H54 (cell line): ENCODE results near the gene TCF25.

Source experiments
- DNase-seq: peaks from one replicate; pipeline ENCODE4 v3.0.0; 2011; ENCODE audit warnings: low spot score, mixed read lengths; ENCODE audit not compliant: insufficient read length
- FAIRE-seq: peaks from 3 replicates; lab custom pipeline; 2011; peaks lifted over from hg19 to GRCh38; lab: Jason Lieb, UNC
- POLR2A ChIP-seq: IDR thresholded peaks from 2 replicates; pipeline ENCODE4 v1.6.1; 2011; ENCODE audit warnings: low read depth, mild to moderate bottlenecking, low read length

The TCF25 gene

DNA sequence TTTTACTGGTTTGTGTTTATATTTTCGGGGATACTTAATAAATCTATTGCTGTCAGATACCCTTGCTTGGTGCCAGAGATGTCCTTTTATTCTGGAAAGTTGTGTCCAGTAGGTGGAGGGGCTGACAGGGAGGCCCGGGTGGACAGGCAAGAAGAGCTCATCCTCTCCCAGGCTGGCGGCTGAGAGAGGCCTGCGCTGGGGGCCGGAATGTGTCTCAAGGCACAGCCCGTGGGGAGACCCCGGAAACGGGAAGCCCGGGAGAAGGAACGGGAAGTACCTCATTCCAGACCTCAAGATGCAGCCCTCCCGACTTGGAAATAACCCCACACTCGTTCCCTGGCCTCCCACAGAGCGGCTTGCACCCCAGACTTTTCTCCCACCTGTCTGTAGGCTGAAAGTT, 62.6 kb downstream of the TCF25 start:
- no peak for TF ChIP-seq POLR2A
- FAIRE-seq (no peak), DNase-seq (no peak)

- no peak for FAIRE-seq
- no peak for TF ChIP-seq POLR2A
- no peak for DNase-seq
These were observed 63.1 kb downstream of the TCF25 start for GRCh38 chr16:89936508-89936907.

- FAIRE-seq (no peak), DNase-seq (no peak)
- no peak for TF ChIP-seq POLR2A
These were observed 63.6 kb downstream of the TCF25 start for GRCh38 chr16:89936981-89937380.

- DNase-seq (no peak), FAIRE-seq (no peak)
- TF ChIP-seq POLR2A = no peak
These were observed 64.9 kb downstream of the TCF25 start for GRCh38 chr16:89938175-89938885.

DNA sequence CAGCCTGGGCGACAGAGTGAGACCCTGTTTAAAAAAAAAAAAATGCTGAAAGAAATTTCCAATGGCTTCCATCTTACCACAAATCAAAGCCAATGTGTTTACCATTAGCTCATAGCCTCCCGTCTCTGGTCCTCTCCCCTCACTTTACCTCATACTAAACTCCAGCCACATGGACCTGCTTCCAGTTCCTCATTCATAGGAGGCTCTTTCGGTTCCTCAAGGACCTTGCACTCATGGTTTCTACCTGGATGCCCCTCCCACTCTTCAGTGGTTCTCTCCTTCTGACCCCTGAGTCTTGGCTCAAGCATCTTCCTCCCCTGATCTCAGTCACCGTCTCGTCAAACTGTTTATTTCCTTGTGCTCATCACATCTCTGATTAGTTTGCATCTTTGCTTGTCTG, 71.4 kb downstream of the TCF25 start:
- no peak for DNase-seq
- no peak for FAIRE-seq
- TF ChIP-seq POLR2A = no peak

DNA sequence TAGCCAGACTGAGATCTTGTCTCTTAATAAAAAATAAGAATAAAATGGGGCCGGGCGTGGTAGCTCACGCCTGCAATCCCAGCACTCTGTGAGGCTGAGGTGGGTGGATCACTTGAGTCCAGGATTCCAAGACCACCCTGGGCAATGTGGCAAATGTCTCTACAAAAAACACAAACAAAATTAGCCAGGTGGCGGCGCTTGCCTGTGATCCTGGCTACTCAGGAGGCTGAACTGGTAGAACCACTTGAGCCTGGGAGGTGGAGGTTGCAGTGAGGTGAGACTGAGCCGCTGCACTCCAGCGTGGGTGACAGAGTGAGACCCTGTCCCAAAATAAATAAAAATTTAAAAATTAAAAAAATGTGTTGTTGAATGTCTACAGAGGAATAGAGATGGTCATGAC, 72.3 kb downstream of the TCF25 start:
- TF ChIP-seq POLR2A = no peak
- DNase-seq = no peak
- FAIRE-seq = no peak

DNA sequence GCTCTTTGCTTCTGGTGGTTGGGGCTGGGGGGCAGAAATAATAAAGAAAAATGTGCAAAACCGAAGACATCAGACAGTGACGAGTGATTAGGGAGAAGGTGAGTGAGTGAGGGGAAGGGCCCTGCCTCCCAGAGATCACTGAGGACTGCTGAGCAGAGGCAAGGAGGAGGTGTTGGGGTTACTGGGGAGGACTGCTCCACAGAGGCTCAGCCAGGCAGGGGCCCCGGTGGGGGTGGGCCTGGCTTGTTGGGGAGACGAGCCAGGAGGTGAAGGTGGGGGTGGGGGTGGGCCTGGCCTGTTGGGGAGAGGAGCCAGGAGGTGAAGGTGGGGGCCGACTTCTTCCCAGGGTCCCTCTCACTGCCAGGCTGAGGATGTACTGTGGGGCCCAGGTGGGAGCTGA, 73.1 kb downstream of the TCF25 start:
- DNase-seq (no peak), FAIRE-seq (no peak)
- TF ChIP-seq POLR2A = no peak

GRCh38 chr16:89949121-89949742, 75.8 kb downstream of the TCF25 start:
- TF ChIP-seq POLR2A = no peak
- DNase-seq (no peak), FAIRE-seq (no peak)

- no peak for DNase-seq
- no peak for TF ChIP-seq POLR2A
- FAIRE-seq = no peak
These were observed 76.4 kb downstream of the TCF25 start for GRCh38 chr16:89949756-89950155.

GRCh38 chr16:89951509-89951908, 78.1 kb downstream of the TCF25 start:
- no peak for FAIRE-seq
- no peak for DNase-seq
- no peak for TF ChIP-seq POLR2A

- DNase-seq (no peak), FAIRE-seq (no peak)
- no peak for TF ChIP-seq POLR2A
These were observed 78.7 kb downstream of the TCF25 start for GRCh38 chr16:89952049-89952448.

DNA sequence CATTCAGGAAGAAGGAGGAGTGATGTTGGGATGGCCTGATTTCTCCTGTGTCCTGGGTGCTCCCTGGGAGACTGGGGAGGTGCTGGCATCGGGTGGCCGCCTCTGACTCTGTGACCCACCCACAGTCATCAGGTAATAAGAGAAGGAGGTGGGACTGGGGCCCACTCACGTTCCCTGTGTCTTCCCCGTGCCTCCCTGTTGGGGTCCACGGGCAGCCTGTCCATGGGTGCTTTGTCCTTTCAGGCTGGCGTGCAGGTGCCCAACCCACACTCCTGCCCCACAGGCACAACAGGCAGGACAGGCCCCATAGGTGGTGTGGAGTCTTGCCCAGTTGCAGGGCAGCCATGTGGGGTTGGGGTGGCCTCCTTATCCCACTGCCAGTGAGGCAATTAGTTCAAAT, 79.2 kb downstream of the TCF25 start:
- DNase-seq (no peak), FAIRE-seq (no peak)
- TF ChIP-seq POLR2A = no peak

DNA sequence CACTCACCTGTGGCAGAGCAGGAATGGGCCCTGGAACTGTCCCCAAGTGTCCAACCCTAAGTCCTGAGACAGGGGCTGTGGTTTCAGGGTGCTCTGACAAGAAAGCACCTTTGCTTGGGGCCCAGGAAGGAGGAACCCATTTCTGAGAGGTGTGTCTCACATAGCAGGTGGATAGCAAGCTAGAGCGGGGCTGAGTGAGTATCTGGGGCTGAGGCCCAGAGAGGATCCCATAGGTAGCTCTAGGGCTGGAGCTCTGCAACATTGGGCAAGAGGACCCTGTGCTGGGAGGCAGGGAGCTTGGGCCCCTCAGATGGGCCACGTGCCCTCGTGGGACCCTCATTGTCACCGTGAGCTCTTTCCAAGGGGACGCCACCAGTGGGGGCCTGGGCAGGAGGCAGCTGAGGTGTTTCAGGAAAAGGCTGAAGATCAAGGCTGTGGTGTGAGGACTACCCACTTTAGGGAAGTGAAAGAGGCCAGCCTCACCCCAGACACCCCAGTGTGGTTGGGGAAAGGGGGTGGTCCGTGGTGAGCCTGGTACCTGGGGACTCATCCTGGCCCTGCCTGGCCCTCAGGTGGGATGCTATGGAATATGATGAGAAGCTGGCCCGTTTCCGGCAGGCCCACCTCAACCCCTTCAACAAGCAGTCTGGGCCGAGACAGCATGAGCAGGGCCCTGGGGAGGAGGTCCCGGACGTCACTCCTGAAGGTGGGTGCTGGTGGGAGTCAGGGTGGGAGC, 80.4 kb downstream of the TCF25 start:
- FAIRE-seq (no peak), DNase-seq (no peak)
- TF ChIP-seq POLR2A = no peak

DNA sequence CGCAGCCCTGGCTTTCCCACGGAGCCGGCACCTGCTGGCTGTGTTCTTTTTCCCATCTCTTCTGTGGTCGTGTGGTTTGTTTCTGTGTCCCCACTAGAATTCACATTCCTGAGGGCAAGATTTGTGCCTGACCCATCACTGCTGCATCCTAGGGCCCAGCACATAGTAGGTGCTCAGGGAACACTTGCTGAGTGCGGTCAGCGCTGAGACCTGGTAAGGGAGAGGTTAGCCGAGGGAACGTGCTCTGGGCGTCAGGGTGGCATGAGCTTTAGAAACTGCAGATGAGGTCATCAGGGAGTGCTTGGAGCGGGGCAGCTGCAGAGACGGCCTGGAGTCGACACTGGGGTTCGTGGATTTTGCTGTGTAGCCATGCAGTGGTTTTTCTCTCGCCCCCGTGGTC, 81.1 kb downstream of the TCF25 start:
- FAIRE-seq (no peak), DNase-seq (no peak)
- TF ChIP-seq POLR2A = no peak
